Activated effector memory CD4-positive, alpha-beta T cell treated with anti-CD3 and anti-CD28 coated beads, Interleukin-2, amount 50 U/mL, for 16 hours (primary cell): Measurements from ENCODE around the gene FHIT.

ENCODE experiments used
- DNase-seq: peaks from one replicate; pipeline ENCODE4 v3.0.0-alpha.2; 2020

The FHIT gene

GRCh38 chr3:59717679-59718205 is 1533.5 kb downstream of the FHIT start:
- DNase-seq = no peak

- no peak for DNase-seq
These were observed 1537.2 kb downstream of the FHIT start for GRCh38 chr3:59714066-59714465.

- DNase-seq = no peak
These were observed 1540.7 kb downstream of the FHIT start for GRCh38 chr3:59710554-59710953.

GRCh38 chr3:59709702-59710553 is 1541.3 kb downstream of the FHIT start:
- no peak for DNase-seq

GRCh38 chr3:59708202-59708601 is 1543.0 kb downstream of the FHIT start:
- no peak for DNase-seq

- DNase-seq = no peak
These were observed 1547.0 kb downstream of the FHIT start for GRCh38 chr3:59704292-59704691.

- DNase-seq = no peak
These were observed 1551.5 kb downstream of the FHIT start for GRCh38 chr3:59699648-59700320.
